D721Med (cell line): ENCODE measurements around the gene SLC39A8.

Experiments
- DNase-seq: peaks from one replicate; pipeline ENCODE4 v3.0.0; 2011; ENCODE audit warnings: low spot score; ENCODE audit not compliant: insufficient read length
- FAIRE-seq: peaks from 2 replicates; lab custom pipeline; 2011; peaks lifted over from hg19 to GRCh38; lab: Jason Lieb, UNC
- TF ChIP-seq, protein P1 (sequence below): IDR thresholded peaks from 2 replicates; pipeline ENCODE4 v1.5.1; 2012; ENCODE audit warnings: mild to moderate bottlenecking, control low read depth; ENCODE audit not compliant: insufficient read depth; ENCODE audit errors: missing control alignments

The SLC39A8 gene

DNA sequence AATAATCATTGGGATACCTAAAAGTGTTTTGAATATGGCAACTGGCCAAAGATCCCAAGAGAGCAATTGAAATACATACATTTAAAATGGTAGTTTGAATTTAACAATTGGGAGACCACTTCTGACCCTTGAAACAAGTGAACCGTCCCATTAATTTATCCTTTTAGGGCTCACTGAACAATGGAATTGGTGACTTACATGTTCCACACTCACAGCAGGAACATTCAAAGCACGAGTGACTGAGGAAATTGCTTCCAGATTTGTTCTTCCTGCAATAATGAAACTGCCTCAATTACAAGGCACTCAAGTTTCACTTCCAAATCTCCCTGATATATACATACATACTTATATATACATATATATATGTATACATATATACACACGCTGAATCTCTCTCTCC is 20.6 kb downstream of the SLC39A8 start:
- DNase-seq (no peak), FAIRE-seq (no peak)
- TF ChIP-seq, protein P1, sequence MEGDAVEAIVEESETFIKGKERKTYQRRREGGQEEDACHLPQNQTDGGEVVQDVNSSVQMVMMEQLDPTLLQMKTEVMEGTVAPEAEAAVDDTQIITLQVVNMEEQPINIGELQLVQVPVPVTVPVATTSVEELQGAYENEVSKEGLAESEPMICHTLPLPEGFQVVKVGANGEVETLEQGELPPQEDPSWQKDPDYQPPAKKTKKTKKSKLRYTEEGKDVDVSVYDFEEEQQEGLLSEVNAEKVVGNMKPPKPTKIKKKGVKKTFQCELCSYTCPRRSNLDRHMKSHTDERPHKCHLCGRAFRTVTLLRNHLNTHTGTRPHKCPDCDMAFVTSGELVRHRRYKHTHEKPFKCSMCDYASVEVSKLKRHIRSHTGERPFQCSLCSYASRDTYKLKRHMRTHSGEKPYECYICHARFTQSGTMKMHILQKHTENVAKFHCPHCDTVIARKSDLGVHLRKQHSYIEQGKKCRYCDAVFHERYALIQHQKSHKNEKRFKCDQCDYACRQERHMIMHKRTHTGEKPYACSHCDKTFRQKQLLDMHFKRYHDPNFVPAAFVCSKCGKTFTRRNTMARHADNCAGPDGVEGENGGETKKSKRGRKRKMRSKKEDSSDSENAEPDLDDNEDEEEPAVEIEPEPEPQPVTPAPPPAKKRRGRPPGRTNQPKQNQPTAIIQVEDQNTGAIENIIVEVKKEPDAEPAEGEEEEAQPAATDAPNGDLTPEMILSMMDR = no peak

DNA sequence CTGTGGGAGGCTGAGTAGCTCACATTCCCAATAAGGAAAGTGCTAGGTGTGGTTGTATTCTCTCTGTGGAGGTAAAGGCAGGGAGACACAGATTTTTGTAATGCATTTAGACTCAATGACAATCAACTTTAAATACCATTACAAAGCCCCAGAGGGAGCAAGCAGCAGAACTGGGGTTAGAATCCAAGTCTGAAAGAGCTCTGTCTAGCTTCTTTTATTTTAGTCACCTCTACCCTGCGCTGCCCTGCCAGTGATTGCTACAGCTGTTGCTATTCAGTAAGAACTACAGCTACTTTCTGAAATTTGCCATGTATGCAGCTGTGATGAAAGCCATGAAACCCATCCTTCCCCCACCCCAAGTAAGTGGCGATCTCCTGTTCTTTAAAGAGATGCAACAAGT is 22.5 kb downstream of the SLC39A8 start:
- DNase-seq = no peak
- TF ChIP-seq, protein P1 = no peak
- FAIRE-seq = no peak

- FAIRE-seq (no peak), DNase-seq (no peak)
Measured at GRCh38 chr4:102321260-102321995, 23.9 kb downstream of the SLC39A8 start.

GRCh38 chr4:102319594-102319993 is 25.7 kb downstream of the SLC39A8 start:
- FAIRE-seq (no peak), DNase-seq (no peak)
- TF ChIP-seq, protein P1 = no peak

More at GRCh38 chr4:102321260-102321995, 23.9 kb downstream of the SLC39A8 start:
- TF ChIP-seq, protein P1 = no peak

GRCh38 chr4:102318526-102318925 is 26.8 kb downstream of the SLC39A8 start:
- FAIRE-seq = no peak
- TF ChIP-seq, protein P1 = no peak
- no peak for DNase-seq

DNA sequence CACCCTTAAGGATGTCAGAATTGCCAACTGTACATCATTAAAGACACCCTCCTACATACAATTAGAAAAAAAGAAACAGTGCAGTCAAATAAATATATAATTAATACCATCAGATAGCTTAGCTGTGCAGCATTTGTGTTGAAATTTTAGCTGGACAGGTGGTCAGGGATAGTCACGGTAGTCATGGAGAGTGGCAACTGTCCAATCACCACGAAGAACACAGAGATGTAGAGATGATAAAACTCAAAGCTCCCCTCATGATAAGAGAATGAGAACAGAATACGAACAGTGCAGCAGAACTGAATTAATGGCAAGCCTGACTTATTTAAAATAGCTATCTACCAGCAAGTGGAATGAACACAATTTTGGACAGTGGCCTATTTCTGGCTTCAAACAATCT is 27.2 kb downstream of the SLC39A8 start:
- FAIRE-seq (no peak), DNase-seq (no peak)
- TF ChIP-seq, protein P1 = no peak

DNA sequence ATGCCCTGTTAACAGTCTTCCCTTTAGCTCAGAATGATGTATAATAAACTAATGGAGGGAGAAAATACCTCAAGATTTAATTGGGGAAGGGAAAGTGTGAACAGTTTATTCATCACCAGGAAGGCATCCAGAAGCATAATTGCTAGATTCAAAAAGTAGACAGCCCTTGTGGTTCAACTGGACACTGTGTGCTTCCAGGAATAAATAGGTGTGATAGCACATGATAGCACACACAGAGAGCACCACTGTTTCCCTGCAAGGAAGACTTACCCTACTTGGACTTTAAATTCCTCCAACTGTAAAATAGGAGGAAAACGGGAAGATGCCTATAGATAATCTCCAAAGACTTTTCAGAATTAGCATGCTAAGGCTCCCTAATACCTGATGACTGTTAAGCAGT is 27.8 kb downstream of the SLC39A8 start:
- DNase-seq (no peak), FAIRE-seq (no peak)
- TF ChIP-seq, protein P1 = no peak
